Hepatocyte (in vitro differentiated cells): Measurements from ENCODE around the gene WBP1L. TPM values are rescaled to one million over a fixed set of nuclear protein-coding genes. Genes with fewer than 3 reads are reported as not detected.

ENCODE experiments used
- DNase-seq: peaks from one replicate; pipeline ENCODE4 v3.0.0-alpha.2; 2016; ENCODE audit warnings: low spot score
- H2AFZ ChIP-seq: fragments of 200-600 bp; sonication (generic); 2 replicates; pipeline ENCODE4 v1.6.0; 2016; ENCODE audit warnings: antibody characterized with exemption, mild to moderate bottlenecking
- H3K27ac ChIP-seq: fragments of 200-600 bp; sonication (generic); 2 replicates; pipeline ENCODE4 v1.5.1; 2016; ENCODE audit warnings: mild to moderate bottlenecking
- H3K27me3 ChIP-seq: fragments of 200-600 bp; sonication (generic); 2 replicates; pipeline ENCODE4 v1.6.1; 2016
- H3K36me3 ChIP-seq: fragments of 200-600 bp; sonication (generic); replicated peaks from 2 replicates; pipeline ENCODE4 v1.5.1; 2016; ENCODE audit warnings: low read depth; ENCODE audit not compliant: insufficient read depth
- H3K4me1 ChIP-seq: fragments of 200-600 bp; sonication (generic); 2 replicates; pipeline ENCODE4 v1.5.1; 2016; ENCODE audit warnings: mild to moderate bottlenecking, moderate library complexity; ENCODE audit not compliant: insufficient read depth
- H3K4me2 ChIP-seq: fragments of 200-600 bp; sonication (generic); 2 replicates; pipeline ENCODE4 v1.6.0; 2016
- H3K4me3 ChIP-seq: fragments of 200-600 bp; sonication (generic); 2 replicates; pipeline ENCODE4 v1.5.1; 2016; ENCODE audit warnings: mild to moderate bottlenecking
- H3K79me2 ChIP-seq: fragments of 200-600 bp; sonication (generic); 2 replicates; pipeline ENCODE4 v1.6.0; 2017; ENCODE audit warnings: mild to moderate bottlenecking
- H3K9me2 ChIP-seq: fragments of 200-600 bp; sonication (generic); replicated peaks from 2 replicates; pipeline ENCODE4 v1.6.0; 2017; ENCODE audit warnings: mild to moderate bottlenecking; ENCODE audit not compliant: insufficient read depth
- H3K9me3 ChIP-seq: fragments of 200-600 bp; sonication (generic); 2 replicates; pipeline ENCODE4 v1.5.1; 2016; ENCODE audit warnings: low read depth, mild to moderate bottlenecking
- H4K20me1 ChIP-seq: fragments of 200-600 bp; sonication (generic); 2 replicates; pipeline ENCODE4 v1.6.0; 2016; ENCODE audit warnings: mild to moderate bottlenecking; ENCODE audit not compliant: insufficient read depth, poor library complexity, severe bottlenecking
- EZH2 ChIP-seq: fragments of 200-600 bp; sonication (generic); IDR thresholded peaks from 2 replicates; pipeline ENCODE4 v1.6.1; 2016; ENCODE audit warnings: antibody characterized with exemption, mild to moderate bottlenecking, borderline replicate concordance
- EZH2phosphoT487 ChIP-seq: fragments of 200-600 bp; sonication (generic); IDR thresholded peaks from one replicate; pipeline ENCODE4 v1.6.1; 2018; ENCODE audit warnings: antibody characterized with exemption, mild to moderate bottlenecking, low read depth, moderate library complexity; ENCODE audit not compliant: unreplicated experiment, severe bottlenecking
- WGBS: methylation state at CpG from one replicate; pipeline ENCODE4 v1.1.6; 2016; ENCODE audit warnings: low lambda C conversion rate; ENCODE audit errors: missing lambda C conversion rate; 5-methylcytosine and 5-hydroxymethylcytosine counted together
- polyA plus RNA-seq: library from polyadenylated mRNA; unstranded; fragments of >200 nt; fragmentation: Nextera tagmentation; extraction: Ambion mirVana; gene quantifications from 2 replicates; pipeline ENCODE4 v1.2.1, GENCODE V29; 2016
- total RNA-seq: library from RNA; depleted of rRNA; stranded (reverse); fragments of >200 nt; gene quantifications from 2 replicates; pipeline ENCODE4 v1.2.3, GENCODE V29; 2014
- TF ChIP-seq, protein P1 (sequence below): fragments of 200-600 bp; sonication (generic); IDR thresholded peaks from 2 replicates; pipeline ENCODE4 v1.5.1; 2016; ENCODE audit warnings: antibody characterized with exemption, mild to moderate bottlenecking; ENCODE audit not compliant: poor library complexity

WBP1L gene
- total and polyA plus RNA-seq, 2 experiments from 2014 or later, result 21.6 to 57.1 TPM

- peak overlapping the region; percentile 54 for H3K4me2 ChIP-seq
- H3K79me2 ChIP-seq, result no peaks in the 10 kb centered on the region
- H3K9me3 ChIP-seq, result no peaks in the 10 kb centered on the region
- peak; percentile 60 for DNase-seq
- peaks cover 24% of the 10 kb centered on the region for H3K4me1 ChIP-seq
- no peaks in the 10 kb centered on the region for H3K9me2 ChIP-seq
- no peaks in the 10 kb centered on the region for H3K36me3 ChIP-seq
- no peaks in the 10 kb centered on the region for H3K27me3 ChIP-seq
- 51% methylated on average over 8 of the region's 8 CpGs for WGBS
- no peaks in the 10 kb centered on the region for H4K20me1 ChIP-seq
- H3K27ac ChIP-seq, result peak overlapping the region; percentile 95
- H2AFZ ChIP-seq, result peak overlapping the region; percentile 32
- no peak overlapping the region for H3K4me3 ChIP-seq
- no peak for TF ChIP-seq EZH2phosphoT487
- TF ChIP-seq, protein P1, sequence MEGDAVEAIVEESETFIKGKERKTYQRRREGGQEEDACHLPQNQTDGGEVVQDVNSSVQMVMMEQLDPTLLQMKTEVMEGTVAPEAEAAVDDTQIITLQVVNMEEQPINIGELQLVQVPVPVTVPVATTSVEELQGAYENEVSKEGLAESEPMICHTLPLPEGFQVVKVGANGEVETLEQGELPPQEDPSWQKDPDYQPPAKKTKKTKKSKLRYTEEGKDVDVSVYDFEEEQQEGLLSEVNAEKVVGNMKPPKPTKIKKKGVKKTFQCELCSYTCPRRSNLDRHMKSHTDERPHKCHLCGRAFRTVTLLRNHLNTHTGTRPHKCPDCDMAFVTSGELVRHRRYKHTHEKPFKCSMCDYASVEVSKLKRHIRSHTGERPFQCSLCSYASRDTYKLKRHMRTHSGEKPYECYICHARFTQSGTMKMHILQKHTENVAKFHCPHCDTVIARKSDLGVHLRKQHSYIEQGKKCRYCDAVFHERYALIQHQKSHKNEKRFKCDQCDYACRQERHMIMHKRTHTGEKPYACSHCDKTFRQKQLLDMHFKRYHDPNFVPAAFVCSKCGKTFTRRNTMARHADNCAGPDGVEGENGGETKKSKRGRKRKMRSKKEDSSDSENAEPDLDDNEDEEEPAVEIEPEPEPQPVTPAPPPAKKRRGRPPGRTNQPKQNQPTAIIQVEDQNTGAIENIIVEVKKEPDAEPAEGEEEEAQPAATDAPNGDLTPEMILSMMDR, result no peak
- no peak for TF ChIP-seq EZH2
These were observed 70.7 kb downstream of the WBP1L start for GRCh38 chr10:102814453-102814871.

DNA sequence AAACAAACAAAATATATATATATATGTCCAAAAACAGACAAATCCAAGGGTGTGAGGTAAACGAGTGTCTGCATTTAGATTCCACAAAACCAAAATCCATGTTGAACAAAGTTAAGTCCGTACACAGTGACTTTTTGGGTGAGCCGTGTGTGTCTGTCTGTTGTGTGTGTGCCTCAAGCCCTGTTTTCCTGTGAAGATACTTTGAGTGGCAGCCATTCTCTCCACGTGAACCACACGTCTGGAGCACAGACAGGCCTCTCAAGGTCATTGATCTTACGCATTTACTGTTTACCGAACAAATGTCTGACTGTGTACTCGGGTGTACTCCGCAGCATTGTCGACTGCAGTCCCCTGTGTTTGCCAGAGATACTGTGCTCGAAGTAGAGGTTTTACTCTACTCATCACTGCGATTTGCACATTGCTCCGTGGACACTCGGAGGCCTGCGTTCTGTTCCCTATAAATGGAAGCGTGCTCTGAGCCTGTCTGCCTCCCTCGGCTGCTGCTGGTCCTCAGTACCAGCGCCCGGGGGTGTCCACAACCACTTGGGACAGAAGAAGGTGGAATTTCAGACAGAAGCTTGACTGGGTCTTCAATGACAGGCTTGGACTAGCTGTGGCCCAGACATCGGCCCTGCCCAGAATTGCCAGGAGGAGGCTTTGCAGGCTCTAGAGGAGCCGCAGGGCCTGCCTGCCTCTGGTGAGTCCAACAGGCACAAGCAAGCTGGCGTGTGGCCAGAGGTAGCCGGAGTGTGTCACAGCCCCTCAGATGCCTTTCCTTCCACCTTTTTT lies 71.3 kb downstream of the WBP1L start:
- Histone ChIP-seq H3K9me2 (no peaks in the 10 kb centered on the region), H3K4me2 (peak overlapping the region; percentile 54), H3K36me3 (no peaks in the 10 kb centered on the region), H4K20me1 (no peaks in the 10 kb centered on the region), H2AFZ (peak overlapping the region; percentile 32), H3K9me3 (no peaks in the 10 kb centered on the region), H3K79me2 (no peaks in the 10 kb centered on the region), H3K4me3 (no peak overlapping the region), H3K4me1 (peaks cover 24% of the 10 kb centered on the region), H3K27ac (peak overlapping the region; percentile 95), H3K27me3 (no peaks in the 10 kb centered on the region)
- DNase-seq, result peak; percentile 54
- 64% methylated on average over 23 of the region's 23 CpGs for WGBS
- TF ChIP-seq EZH2, result no peak
- TF ChIP-seq, protein P1, result no peak
- TF ChIP-seq EZH2phosphoT487, result no peak

- Histone ChIP-seq H2AFZ (no peak overlapping the region), H3K27me3 (no peaks in the 10 kb centered on the region), H3K9me2 (no peaks in the 10 kb centered on the region), H4K20me1 (no peaks in the 10 kb centered on the region), H3K4me3 (no peak overlapping the region), H3K4me1 (peaks cover 24% of the 10 kb centered on the region), H3K79me2 (no peaks in the 10 kb centered on the region), H3K36me3 (no peaks in the 10 kb centered on the region), H3K27ac (peak overlapping the region; percentile 95), H3K9me3 (no peaks in the 10 kb centered on the region), H3K4me2 (no peak overlapping the region)
- DNase-seq, result no peak
- TF ChIP-seq, protein P1, result no peak
- TF ChIP-seq EZH2, result no peak
- TF ChIP-seq EZH2phosphoT487, result no peak
- WGBS, result 82% methylated on average over 12 of the region's 12 CpGs
These were observed 72.2 kb downstream of the WBP1L start for GRCh38 chr10:102815790-102816549.
